ENCODE data around the gene C16orf86. TPM values are rescaled to one million over a fixed set of nuclear protein-coding genes. Genes with fewer than 3 reads are reported as not detected.

The C16orf86 gene
- total RNA-seq, 2 donors from 2014 or later = 7.5 to 9.6 TPM

DNA sequence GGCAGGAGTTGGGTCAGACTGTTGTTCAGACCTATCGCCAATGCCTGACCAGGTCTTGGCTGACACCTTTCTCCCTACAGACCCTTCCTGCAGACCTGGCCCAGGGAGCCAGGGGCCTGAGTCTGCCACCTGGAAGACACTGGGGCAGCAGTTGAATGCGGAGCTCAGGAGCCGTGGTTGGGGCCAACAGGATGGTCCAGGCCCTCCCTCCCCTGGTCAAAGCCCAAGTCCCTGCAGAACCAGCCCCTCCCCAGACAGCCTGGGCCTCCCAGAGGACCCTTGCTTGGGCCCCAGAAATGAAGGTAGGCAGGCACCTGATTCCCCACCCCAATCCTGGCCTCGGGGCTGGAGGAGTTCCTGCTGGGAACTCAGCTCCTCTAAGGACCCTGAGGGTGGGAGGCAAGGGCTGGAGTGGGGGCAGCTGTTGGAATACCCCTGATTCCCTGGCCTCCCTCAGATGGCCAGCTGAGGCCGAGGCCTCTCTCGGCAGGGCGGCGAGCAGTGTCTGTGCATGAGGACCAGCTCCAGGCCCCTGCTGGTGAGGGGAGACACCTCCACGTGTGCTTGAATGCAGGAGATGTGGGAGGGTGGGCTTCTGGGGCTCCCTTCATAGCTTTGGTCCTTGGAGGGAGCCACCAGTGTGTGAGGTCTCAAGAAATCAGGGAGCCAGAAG, 10.1 kb upstream of the C16orf86 start:
- H3K9me3 ChIP-seq = no peaks in the 10 kb centered on the region
- peaks cover 0 to 13% of the 10 kb centered on the region in 2 donors for H3K27me3 ChIP-seq
- H3K4me3 ChIP-seq = no peak overlapping the region
- peaks cover 29% of the 10 kb centered on the region for H3K4me1 ChIP-seq
- 89% methylated on average over 9 of the region's 9 CpGs; no CpG with 5 or more reads in 1 of the 2 donors for WGBS, 2 donors
- DNase-seq (no peak), ATAC-seq (no peak)
- intact Hi-C loops (cut with DNase I) = loop anchor here (5.0 kb wide), 1 partner anchor 99 kb away; no protein-coding TSS in a partner anchor
- no peaks in the 10 kb centered on the region for H3K36me3 ChIP-seq (replicated peaks in 1 of 2; ENCODE audit: insufficient read depth in 1 of 2, low read depth in 2 of 2)
- H3K27ac ChIP-seq = no peak overlapping the region
- TF ChIP-seq POLR2A (IDR thresholded peaks at IDR 0.05) = no peak
- TF ChIP-seq, protein P1, sequence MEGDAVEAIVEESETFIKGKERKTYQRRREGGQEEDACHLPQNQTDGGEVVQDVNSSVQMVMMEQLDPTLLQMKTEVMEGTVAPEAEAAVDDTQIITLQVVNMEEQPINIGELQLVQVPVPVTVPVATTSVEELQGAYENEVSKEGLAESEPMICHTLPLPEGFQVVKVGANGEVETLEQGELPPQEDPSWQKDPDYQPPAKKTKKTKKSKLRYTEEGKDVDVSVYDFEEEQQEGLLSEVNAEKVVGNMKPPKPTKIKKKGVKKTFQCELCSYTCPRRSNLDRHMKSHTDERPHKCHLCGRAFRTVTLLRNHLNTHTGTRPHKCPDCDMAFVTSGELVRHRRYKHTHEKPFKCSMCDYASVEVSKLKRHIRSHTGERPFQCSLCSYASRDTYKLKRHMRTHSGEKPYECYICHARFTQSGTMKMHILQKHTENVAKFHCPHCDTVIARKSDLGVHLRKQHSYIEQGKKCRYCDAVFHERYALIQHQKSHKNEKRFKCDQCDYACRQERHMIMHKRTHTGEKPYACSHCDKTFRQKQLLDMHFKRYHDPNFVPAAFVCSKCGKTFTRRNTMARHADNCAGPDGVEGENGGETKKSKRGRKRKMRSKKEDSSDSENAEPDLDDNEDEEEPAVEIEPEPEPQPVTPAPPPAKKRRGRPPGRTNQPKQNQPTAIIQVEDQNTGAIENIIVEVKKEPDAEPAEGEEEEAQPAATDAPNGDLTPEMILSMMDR (IDR thresholded peaks at IDR 0.05) = no peak

DNA sequence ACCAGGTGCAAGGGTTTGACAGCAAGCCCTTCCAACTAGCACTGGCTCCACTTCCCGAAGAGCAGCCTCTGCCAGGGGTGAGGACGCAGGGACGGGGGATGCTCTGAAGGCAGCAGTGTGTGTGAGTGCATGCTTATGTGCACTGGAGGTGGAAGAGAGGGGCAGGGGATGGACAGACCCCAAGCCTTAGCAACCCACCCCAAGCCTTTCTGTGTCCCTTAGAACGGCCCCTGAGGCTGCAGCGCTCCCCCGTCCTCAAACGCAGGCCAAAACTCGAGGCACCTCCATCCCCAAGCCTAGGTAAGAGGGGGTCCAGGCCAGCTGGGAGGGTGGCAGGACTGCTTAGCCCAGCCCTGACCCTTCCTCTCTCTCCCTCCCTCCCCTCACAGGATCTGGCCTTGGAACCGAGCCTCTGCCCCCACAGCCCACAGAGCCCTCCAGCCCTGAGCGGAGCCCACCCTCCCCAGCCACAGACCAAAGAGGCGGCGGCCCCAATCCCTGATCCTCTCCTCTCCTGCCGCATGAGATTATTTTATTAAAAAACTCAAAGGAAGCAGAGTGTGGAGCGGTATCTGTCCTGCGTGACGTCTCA, 9.5 kb upstream of the C16orf86 start:
- 95 to 97% methylated on average over 11 to 16 of the region's 16 CpGs for WGBS, 2 donors
- TF ChIP-seq POLR2A (IDR thresholded peaks at IDR 0.05) = no peak
- TF ChIP-seq, protein P1 (IDR thresholded peaks at IDR 0.05) = no peak
- Histone ChIP-seq H3K27ac (no peak overlapping the region), H3K27me3 (peaks cover 0 to 13% of the 10 kb centered on the region in 2 donors), H3K4me1 (peaks cover 36% of the 10 kb centered on the region), H3K9me3 (no peaks in the 10 kb centered on the region), H3K36me3 (replicated peaks in 1 of 2; ENCODE audit: insufficient read depth in 1 of 2, low read depth in 2 of 2) (no peaks in the 10 kb centered on the region), H3K4me3 (no peak overlapping the region)
- DNase-seq (no peak), ATAC-seq (no peak)
- intact Hi-C loops (cut with DNase I) = loop anchor here (5.0 kb wide), 1 partner anchor 100 kb away; no protein-coding TSS in a partner anchor

DNA sequence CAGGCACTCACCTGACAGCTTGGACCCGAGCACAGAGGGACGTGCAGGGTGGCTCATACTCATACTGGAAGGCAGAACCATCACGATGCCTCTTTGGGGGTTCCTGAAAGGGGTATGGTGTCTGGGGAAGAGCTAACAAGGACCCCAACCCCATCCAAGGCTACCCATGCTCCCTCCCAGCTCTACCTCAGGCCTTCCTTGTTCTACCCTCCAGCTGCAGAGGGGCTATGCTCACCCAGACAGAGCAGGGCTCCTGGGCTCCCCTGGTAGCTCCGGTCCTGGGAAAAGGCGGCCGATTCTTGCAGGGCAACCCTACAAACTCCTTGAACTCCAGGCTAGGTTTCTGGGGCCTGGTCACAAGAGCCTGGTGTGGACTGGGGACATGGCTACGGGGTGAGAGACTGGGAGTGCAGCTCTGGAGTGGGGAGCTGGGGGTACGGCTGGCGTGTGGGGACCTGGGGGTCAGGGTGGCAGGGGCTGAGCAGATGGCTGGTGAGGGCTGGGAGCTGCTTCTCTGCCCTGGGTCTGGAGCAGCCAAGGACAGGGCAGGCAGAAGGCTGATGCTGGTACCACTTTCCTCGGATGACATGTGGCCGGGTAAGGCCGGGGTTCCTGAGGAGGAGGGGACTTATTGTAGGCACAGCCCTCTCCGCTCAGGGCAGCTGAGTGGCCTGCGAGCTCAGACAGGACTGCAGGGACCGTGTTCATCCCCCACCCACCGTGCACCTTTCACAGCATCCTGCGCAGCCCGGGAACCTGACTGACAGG, 8.7 kb upstream of the C16orf86 start:
- Histone ChIP-seq H3K36me3 (replicated peaks in 1 of 2; ENCODE audit: insufficient read depth in 1 of 2, low read depth in 2 of 2) (no peaks in the 10 kb centered on the region), H3K9me3 (no peaks in the 10 kb centered on the region), H3K4me1 (peaks cover 44% of the 10 kb centered on the region), H3K4me3 (no peak overlapping the region), H3K27ac (no peak overlapping the region), H3K27me3 (peaks cover 0 to 13% of the 10 kb centered on the region in 2 donors)
- TF ChIP-seq POLR2A (IDR thresholded peaks at IDR 0.05) = no peak
- TF ChIP-seq, protein P1 (IDR thresholded peaks at IDR 0.05) = no peak
- DNase-seq (no peak), ATAC-seq (no peak)
- WGBS, 2 donors = 88 to 89% methylated on average over 13 to 18 of the region's 18 CpGs
- intact Hi-C loops (cut with DNase I) = loop anchor here (5.0 kb wide), 1 partner anchor 101 kb away; no protein-coding TSS in a partner anchor

DNA sequence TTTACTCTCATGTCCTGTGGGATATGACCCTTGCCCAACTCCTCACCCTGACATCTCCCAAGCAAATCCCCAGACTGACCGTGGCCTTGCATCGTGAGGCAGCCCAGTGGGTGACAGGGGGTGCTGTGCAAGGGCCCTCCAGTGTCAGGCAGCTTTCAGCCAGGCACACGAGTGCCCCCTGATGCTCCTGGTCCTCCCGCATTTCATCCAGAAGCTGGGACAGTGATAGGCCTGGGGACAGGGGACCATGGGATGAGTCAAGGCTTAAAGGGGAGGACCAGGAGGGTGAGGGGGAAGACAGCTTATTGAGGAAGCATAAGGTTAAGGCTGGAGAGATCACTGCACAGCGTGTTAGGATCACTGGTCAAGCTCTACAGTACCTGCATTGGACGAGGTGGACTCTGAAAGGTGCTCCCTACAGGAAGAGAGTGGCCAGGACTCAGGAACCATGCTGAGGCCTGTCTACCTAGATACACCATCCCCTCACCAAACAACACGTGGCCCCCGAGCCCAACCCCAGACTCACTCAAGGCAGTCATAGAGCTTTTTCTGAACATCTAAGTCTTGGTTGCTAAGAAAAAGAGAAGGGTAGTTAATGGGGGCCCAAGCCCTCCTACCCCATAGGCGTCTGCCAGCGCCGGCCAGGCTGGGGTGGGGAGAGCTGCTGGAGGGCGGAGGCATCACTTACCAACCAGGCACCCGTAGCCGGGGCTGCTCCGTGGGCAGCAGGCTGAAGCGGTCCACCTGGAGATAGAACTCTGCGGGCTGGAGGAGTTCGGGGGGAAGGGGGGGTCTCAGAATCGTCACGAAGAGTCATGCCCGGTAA, 7.6 kb upstream of the C16orf86 start:
- ATAC-seq (no peak), DNase-seq (no peak)
- H3K36me3 ChIP-seq (replicated peaks in 1 of 2; ENCODE audit: insufficient read depth in 1 of 2, low read depth in 2 of 2) = no peaks in the 10 kb centered on the region
- H3K4me3 ChIP-seq = peak overlapping the region; percentile 63 to 78
- no peak overlapping the region for H3K27ac ChIP-seq
- H3K9me3 ChIP-seq = no peaks in the 10 kb centered on the region
- peaks cover 46% of the 10 kb centered on the region for H3K4me1 ChIP-seq
- intact Hi-C loops (cut with DNase I) = loop anchor here (5.0 kb wide), 1 partner anchor 102 kb away; no protein-coding TSS in a partner anchor
- TF ChIP-seq POLR2A (IDR thresholded peaks at IDR 0.05) = no peak
- TF ChIP-seq, protein P1 (IDR thresholded peaks at IDR 0.05) = no peak
- WGBS, 2 donors = 37 to 38% methylated on average over 20 to 21 of the region's 21 CpGs
- peaks cover 0 to 6% of the 10 kb centered on the region in 2 donors for H3K27me3 ChIP-seq
